Stomach (tissue), 4 donors: ENCODE measurements around the gene HNF1B.

Experiments used
- EP300 ChIP-seq: sonication (generic); formaldehyde crosslinking; IDR thresholded peaks from one replicate; pipeline ENCODE4 v1.6.1; 2017; ENCODE audit warnings: antibody characterized with exemption
- POLR2A ChIP-seq, 4 donors: fragments of 450-650 bp; IDR thresholded peaks; one replicate each; pipeline ENCODE4 v1.6.1; 2016; ENCODE audit warnings: antibody characterized with exemption in 4 of 4, control low read depth in 2 of 4, mild to moderate bottlenecking in 1 of 4, moderate library complexity in 1 of 4
- POLR2AphosphoS5 ChIP-seq, 3 donors: sonication (generic); formaldehyde crosslinking; IDR thresholded peaks; one replicate each; pipeline ENCODE4 v1.6.1; 2016; ENCODE audit warnings: antibody characterized with exemption in 3 of 3

- TF ChIP-seq EP300: no peak
- no peak for TF ChIP-seq POLR2A (IDR thresholded peaks at IDR 0.05)
- no peak for TF ChIP-seq POLR2AphosphoS5 (IDR thresholded peaks at IDR 0.05)
Measured at GRCh38 chr17:37743612-37743874, 1.3 kb downstream of the HNF1B start.
